NCI-H82 treated with DMSO at 0.1 percent for 48 hours (cell line): ENCODE data around the gene CORO2B.

Source experiments
- DNase-seq: peaks from one replicate; lab custom pipeline; 2025; ENCODE audit not compliant: unreplicated experiment; lab: John Stamatoyannopoulos, UW

Gene CORO2B

GRCh38 chr15:68695061-68695595 lies 116.3 kb downstream of the CORO2B start:
- DNase-seq: no peak

- no peak for DNase-seq
These were observed 117.9 kb downstream of the CORO2B start for GRCh38 chr15:68696414-68697363.

- DNase-seq: no peak
These were observed 119.2 kb downstream of the CORO2B start for GRCh38 chr15:68697711-68698690.

DNA sequence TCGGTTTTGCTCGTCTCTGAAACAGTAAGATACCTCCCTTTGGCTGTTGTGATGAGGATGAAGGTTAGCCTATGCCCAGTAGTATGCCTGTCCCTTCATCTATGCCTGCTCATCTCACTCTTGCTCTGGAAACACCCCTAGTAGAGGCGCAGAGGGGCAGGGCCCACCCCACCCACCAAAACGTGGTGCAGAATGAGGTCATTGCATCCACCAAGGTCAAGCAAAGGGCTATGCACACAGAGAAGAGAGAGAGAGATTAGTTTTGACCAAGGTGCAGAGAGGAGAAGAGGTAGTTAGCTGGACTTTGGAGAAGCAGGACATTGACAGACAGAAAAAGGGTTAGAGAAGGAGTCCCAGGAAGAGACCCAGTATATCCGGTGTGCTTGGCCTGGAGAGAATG lies 119.9 kb downstream of the CORO2B start:
- no peak for DNase-seq

- peak; percentile 99 for DNase-seq
These were observed 120.5 kb downstream of the CORO2B start for GRCh38 chr15:68699124-68699880.

GRCh38 chr15:68699881-68700454 lies 121.2 kb downstream of the CORO2B start:
- no peak for DNase-seq

DNA sequence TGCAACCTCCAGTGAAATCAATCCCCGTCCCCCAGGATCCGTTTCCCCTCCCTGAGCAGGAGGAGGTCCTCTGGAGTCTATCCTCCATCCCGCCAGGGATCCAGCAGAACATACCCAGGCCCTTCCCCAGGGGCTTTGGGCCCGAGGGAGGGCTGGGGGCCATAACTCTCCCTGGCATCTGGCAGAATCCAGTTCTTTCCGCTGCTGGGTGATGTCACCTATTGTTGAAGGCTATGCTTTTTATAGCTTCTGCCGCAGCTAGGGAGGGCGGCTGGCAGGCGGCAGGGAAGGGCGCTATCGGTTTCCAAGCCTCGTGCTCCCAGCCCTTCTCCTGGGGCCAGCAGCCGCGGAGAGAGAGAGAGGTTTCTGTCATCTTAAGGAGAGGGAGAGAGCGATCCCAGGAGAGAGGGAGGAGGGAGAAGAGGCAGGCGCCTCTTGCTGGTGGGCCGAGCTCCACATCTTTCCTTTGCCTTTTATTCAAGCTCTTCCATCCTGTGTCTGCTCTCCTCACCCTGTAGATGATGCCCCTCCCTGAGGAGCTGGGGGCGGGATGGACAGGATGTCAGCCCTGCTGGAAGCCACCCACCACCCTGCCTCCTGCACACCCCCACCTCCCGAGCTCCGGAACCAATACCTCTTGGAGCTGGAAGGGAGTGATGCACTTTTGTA lies 121.8 kb downstream of the CORO2B start:
- peak; percentile 69 for DNase-seq

DNA sequence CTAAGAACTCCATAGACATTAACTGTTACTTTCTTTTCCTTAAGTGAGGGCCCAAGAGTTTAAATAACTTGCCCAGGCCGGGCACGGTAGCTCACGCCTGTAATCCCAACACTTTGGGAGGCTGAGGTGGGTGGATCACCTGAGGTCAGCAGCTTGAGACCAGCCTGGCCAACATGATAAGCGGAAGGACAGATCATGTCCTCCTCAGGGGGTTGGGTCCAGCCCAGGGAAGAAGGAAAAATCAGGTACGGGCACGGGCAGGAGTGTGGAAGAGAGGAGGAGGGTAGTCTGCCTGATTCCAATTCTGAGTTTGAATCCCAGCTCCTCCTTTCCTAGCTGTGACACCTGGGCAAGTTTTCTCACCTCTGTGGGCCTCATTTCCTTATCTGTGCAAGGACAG lies 123.1 kb downstream of the CORO2B start:
- no peak for DNase-seq

- peak; percentile 79 for DNase-seq
These were observed 125.8 kb downstream of the CORO2B start for GRCh38 chr15:68704496-68705021.

DNA sequence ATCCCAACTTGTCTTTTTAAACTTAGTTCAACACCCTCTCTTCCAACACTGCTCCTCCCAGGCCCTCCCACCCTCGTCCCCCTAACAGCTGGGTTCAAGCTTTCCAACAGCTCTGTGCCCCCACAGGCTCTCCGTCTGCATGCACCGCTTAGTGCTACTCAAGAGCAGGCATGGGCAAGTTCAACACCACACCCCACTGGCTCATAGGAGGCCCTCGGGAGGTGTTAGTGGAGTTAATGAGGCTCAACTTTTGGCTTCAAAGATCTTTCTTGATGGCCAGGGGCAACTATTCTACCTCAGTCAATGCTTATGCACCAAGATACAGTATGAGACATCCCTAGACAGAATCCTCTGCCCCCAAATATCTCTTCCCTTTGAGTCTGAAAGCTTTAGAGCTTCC lies 127.5 kb downstream of the CORO2B start:
- no peak for DNase-seq

DNA sequence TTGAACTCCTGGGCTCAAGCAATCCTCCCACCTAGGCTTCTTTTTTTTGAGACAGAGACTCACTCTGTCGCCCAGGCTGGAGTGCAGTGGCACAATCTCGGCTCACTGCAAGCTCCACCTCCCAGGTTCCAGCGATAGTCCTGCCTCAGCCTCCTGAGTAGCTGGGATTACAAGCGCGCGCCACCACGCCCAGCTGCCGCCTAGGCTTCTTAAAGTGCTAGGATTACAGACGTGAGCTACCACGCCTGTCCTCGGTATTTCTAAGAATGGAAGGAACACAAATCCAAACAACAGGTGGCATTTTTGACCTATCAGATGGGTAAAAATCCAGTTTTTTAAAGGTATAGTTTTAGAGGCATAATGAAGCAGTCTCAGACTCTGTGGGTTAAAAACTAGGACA lies 128.1 kb downstream of the CORO2B start:
- DNase-seq: no peak

- no peak for DNase-seq
These were observed 128.6 kb downstream of the CORO2B start for GRCh38 chr15:68707386-68707785.

DNA sequence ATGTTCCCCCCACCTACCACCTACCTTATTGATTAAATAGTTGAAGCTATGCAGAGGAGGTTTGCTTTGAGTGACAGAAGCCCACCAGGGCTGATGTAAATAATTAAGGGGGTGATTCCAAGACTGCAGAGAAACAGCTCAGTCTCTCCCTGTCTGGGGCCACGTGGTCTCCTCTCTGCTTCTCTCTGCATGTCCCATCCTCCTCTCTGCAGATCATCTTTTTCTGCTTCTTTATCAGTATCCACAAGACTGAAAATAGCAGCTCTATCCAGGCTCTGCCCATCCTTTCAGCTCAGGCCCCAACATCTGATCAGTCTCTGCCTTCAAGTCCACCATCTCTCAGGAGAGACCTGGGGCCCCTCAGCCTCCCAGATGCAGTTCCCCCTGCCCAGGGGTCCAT lies 131.1 kb downstream of the CORO2B start:
- DNase-seq: no peak

GRCh38 chr15:68710536-68710935 lies 131.7 kb downstream of the CORO2B start:
- DNase-seq: no peak

- no peak for DNase-seq
These were observed 132.6 kb downstream of the CORO2B start for GRCh38 chr15:68711406-68711805.

- no peak for DNase-seq
These were observed 134.1 kb downstream of the CORO2B start for GRCh38 chr15:68712886-68713285.

- no peak for DNase-seq
These were observed 135.1 kb downstream of the CORO2B start for GRCh38 chr15:68713874-68714273.

- DNase-seq: no peak
These were observed 136.3 kb downstream of the CORO2B start for GRCh38 chr15:68715111-68715510.

GRCh38 chr15:68717951-68718350 lies 139.2 kb downstream of the CORO2B start:
- no peak for DNase-seq
